ENCODE data around the gene DNAJC17. TPM values are rescaled to one million over a fixed set of nuclear protein-coding genes. Genes with fewer than 3 reads are reported as not detected.
A peak's percentile ranks its signal among the peaks of the same experiment; 100 is the strongest.

The DNAJC17 gene
- total RNA-seq, 4 donors from 2014 or later = 6.0 to 56.9 (median 22.3) TPM

DNA sequence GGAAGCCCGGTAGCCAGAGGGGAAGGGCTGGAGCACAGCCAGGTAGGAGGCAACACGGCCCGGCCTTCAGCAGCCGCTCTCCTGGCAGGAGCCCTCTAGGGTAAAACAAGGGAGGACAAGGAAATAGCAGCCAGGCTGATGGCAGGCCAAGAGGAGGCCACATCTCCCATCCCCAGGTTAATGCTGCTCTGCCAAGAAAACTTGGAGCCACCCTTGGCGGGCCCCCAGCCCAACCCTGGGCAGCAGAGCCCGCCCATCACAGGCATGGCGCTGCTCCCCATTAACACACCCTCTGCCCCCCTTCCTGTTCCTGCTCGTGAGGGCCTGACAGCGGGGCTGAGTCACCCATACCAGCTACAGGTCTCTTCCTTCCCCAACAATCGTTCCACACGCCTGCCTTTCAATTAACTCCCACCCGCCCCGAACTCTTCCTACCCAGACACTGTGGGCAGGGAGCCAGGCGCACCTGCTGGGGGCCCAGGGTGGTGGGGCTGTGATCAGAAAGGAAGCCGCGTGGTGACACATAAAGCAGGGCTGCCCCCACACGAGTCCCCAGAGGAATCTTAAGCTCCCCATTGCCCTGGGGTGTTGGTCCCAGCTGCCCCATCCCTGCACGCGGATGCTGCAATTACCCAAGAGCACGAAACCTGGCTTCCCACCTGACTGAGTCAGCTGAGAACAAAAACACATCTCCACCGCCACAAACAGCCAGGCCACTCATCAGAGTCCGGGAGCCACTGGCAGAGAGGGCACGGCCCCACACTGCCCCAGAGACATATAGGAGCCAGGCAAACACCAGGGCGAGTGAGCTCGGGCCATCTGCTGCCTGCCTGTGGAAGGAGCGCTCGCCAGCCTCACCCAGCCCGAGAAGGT lies 37.8 kb downstream of the DNAJC17 start, which contains the start of gene C15orf62:
TSS of gene C15orf62 (plus strand) at position 707 of the 873 bp plus-strand sequence. CDS start 516 bp downstream, outside the sequence.
- Histone ChIP-seq H3K4me3 (peak within 1 kb of the TSS in 1 of 4 donors; percentile 5), H3K27me3 (no peaks in the 10 kb centered on the region), H3K36me3 (peaks cover 0 to 7% (median 3%) of the 10 kb centered on the region in 4 donors), H3K27ac (peak within 1 kb of the TSS; percentile 77 to 88 (median 80)), H3K9me3 (no peaks in the 10 kb centered on the region), H3K4me1 (peaks cover 19 to 52% (median 46%) of the 10 kb centered on the region in 4 donors)
- 4 to 26% methylated on average over 5 to 28 of the region's 28 CpGs for WGBS, 2 donors (ENCODE audit: low coverage in 1 of 2)
- TF ChIP-seq EP300 (IDR thresholded peaks at IDR 0.05; ENCODE audit: low read depth) = no peak
- no peak for TF ChIP-seq CTCF (IDR thresholded peaks at IDR 0.05)
- no peak for TF ChIP-seq POLR2A (IDR thresholded peaks at IDR 0.05)
- TF ChIP-seq POLR2AphosphoS5 (IDR thresholded peaks at IDR 0.05) = no peak
- DNase-seq = peak; percentile 66
- intact Hi-C loops (cut with DNase I; ENCODE audit: low total_unique reads) (no loop called here), in situ Hi-C loops (cut with MboI; ENCODE audit: low pct_ligation_motif_present in 1 of 4, low pct_unique_long_range_greater_than_20kb in 1 of 4, low sequenced_read_pairs in 3 of 4) (loop anchor here in 3 of 4 donors (10.0 to 25.0 kb wide), 3 partner anchors 75 to 182 kb away; partner anchors contain the start of genes KNL1 (in 1 of the 3) and RAD51 (in 1 of the 3))

DNA sequence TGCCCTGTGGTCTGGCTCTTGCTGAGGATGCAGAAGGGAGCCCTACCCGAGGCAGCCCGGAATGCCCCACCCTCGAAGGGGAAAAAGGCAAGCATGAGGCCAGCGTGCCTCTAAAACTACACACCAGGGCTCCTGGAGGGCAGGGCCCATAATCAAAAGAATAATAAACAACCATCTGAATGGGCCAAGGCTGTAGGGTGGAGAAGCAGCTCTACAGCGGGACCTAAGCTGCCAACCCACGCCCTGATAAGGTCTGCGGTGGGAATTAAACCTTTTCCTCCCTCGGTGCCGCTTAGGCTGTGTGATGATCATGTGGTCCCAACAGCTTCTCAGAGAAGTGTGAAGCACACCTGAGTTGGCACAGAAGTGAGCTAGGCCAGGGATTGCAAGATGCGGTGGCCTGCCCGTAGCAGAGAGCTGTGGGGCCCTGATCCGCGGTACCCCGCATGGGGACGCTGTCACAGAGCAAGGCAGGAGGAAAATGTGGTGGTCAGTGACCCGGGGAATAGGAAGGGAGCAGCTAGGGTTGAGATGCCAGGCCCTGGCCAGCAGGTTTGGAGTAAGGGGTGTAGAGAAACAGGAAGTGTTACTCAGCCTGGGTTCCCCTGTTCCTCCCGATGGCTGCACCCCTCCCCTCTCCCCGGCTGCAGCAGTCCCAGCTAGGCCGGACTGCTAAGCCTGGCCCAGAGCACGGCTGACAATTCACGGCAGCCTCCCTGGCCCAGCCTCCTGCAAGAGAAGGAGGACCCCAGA lies 38.6 kb downstream of the DNAJC17 start:
- DNase-seq = peak; percentile 66
- H3K36me3 ChIP-seq = peaks cover 0 to 6% (median 0%) of the 10 kb centered on the region in 4 donors
- intact Hi-C loops (cut with DNase I; ENCODE audit: low total_unique reads) = no loop called here
- peaks cover 20 to 60% (median 53%) of the 10 kb centered on the region in 4 donors for H3K4me1 ChIP-seq
- peak in 1 of 3 donors; percentile 5 for TF ChIP-seq POLR2AphosphoS5 (IDR thresholded peaks at IDR 0.05)
- TF ChIP-seq EP300 (IDR thresholded peaks at IDR 0.05; ENCODE audit: low read depth) = no peak
- TF ChIP-seq CTCF (IDR thresholded peaks at IDR 0.05) = no peak
- TF ChIP-seq POLR2A (IDR thresholded peaks at IDR 0.05) = no peak
- no peaks in the 10 kb centered on the region for H3K9me3 ChIP-seq
- H3K4me3 ChIP-seq = peak overlapping the region in 1 of 4 donors; percentile 5
- no peaks in the 10 kb centered on the region for H3K27me3 ChIP-seq
- 54% methylated on average over 21 of the region's 21 CpGs; no CpG with 5 or more reads in 1 of the 2 donors for WGBS, 2 donors (ENCODE audit: low coverage in 1 of 2)
- in situ Hi-C loops (cut with MboI; ENCODE audit: low pct_ligation_motif_present in 1 of 4, low pct_unique_long_range_greater_than_20kb in 1 of 4, low sequenced_read_pairs in 3 of 4) = loop anchor here in 1 of 4 donors (25.0 kb wide), 1 partner anchor 181 kb away; the partner anchor contains the start of gene KNL1
- H3K27ac ChIP-seq = peak overlapping the region; percentile 77 to 88 (median 80)

- Histone ChIP-seq H3K27ac (peak overlapping the region; percentile 77 to 88 (median 80)), H3K4me3 (no peak overlapping the region), H3K9me3 (no peaks in the 10 kb centered on the region), H3K27me3 (no peaks in the 10 kb centered on the region), H3K4me1 (peaks cover 20 to 67% (median 60%) of the 10 kb centered on the region in 4 donors), H3K36me3 (no peaks in the 10 kb centered on the region)
- DNase-seq = no peak
- intact Hi-C loops (cut with DNase I; ENCODE audit: low total_unique reads) = no loop called here
- 73 to 87% methylated on average over 2 to 28 of the region's 29 CpGs for WGBS, 2 donors (ENCODE audit: low coverage in 1 of 2)
- TF ChIP-seq POLR2A (IDR thresholded peaks at IDR 0.05) (no peak), CTCF (IDR thresholded peaks at IDR 0.05) (no peak), EP300 (IDR thresholded peaks at IDR 0.05; ENCODE audit: low read depth) (no peak), POLR2AphosphoS5 (IDR thresholded peaks at IDR 0.05) (no peak)
- in situ Hi-C loops (cut with MboI; ENCODE audit: low pct_ligation_motif_present in 1 of 4, low pct_unique_long_range_greater_than_20kb in 1 of 4, low sequenced_read_pairs in 3 of 4) = loop anchor here in 1 of 4 donors (25.0 kb wide), 1 partner anchor 181 kb away; the partner anchor contains the start of gene KNL1
Measured at GRCh38 chr15:40767838-40768500, 39.3 kb downstream of the DNAJC17 start.
